GM10847 (cell line): ENCODE results near the gene SLC22A23.

Experiments
- POLR2A ChIP-seq: IDR thresholded peaks from 2 replicates; pipeline ENCODE4 v1.6.1; 2011; ENCODE audit not compliant: insufficient read length; ENCODE audit errors: extremely low read depth

The SLC22A23 gene

DNA sequence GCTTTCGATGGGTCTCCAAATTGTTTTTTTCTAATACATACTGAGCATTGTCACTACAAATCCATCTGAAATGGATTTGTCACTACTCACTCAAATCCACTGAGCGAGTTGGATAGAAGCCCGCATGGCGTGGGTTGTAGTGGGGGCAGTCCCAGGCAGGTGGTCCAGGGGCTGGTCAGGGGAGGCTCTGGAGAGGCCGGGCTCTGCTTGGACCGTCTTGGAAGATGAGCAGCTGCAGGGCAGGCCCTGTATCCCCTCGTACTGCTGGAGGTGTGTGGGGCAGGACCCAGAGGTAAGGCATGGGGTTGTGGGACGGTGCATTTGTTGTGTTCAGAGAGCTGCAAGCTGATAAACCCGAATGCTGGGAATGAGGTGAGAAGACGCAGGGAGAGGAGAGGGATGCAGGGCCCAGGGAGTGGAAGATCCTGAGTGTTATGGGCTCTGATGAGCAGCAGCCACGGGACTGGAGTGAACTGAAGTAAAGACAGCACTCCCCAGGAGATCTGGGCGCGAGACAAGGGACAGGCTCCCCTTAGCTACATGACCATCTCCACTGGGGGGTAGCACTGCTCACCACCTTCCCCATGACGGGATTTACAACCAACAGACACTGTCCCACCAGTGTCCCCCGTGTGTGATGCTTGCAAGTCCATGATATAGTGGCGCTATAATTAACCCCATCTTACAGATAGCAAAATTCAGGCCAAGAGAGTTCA is 152.2 kb downstream of the SLC22A23 start:
- TF ChIP-seq POLR2A = no peak

DNA sequence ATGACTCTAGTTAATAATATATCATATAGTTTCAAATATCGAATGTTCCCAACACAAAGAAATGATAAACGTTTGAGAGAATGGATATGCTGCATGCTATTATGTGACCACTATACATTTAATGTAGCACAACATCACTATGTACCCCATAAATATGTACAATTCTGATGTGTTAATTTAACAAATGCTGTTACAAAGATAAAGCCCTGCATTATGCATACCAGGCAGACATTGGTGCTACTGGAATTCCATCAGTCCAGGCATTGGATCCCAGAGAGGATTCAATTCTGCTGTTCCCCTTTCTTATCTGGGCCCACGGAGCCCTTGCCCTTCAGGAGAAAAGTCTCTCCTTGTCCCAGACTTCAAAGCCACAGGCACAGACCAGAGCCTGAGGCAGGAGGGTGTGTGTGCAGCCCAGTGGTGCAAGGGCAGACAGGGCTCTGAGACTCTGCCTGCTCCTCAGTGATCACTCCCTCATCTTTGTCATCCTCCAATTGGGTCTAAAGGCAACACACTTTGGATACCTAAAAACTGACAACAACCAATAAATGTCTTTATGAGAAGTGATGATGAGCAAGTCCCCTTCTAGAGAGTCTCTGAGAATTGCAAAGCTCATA is 152.9 kb downstream of the SLC22A23 start:
- TF ChIP-seq POLR2A = no peak

- TF ChIP-seq POLR2A = no peak
These were observed 155.3 kb downstream of the SLC22A23 start for GRCh38 chr6:3301506-3301905.

DNA sequence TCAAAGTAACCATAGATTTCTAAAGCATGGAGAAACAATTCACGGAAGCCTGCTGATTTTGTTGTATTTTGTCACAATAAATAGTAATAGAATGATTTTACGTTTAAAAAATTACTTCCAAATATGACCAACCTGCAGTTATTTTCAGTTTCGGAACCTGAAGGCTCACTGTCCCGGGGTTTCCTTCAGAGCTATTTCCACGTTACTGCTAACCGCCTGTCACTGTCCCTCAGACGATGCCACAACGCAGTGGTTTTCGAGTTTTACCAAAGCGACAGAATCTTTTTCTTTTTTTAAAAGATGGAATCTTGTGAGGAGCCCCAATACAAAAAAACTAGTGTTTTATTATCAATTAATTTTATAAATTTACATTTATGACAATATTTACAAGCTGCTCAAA is 157.6 kb downstream of the SLC22A23 start:
- TF ChIP-seq POLR2A = no peak

DNA sequence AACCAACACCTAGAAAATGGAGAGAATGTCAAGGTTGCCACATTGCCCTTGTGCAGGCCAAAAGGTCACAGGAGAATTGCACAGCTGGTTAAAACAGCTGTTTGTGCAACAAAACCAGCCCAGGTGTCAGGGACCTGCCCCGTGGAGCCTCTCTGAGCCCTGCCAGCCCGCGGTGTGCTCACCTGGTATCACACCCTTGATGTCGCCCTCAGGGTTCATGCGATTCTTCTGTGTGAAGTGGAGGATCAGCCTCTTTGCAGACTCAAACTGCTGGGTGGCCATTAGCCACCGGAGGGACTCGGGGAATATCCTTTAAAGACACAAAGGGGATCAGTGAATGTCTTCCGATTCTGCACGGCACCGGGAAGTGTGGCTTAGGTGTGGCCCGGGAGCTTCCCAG is 158.9 kb downstream of the SLC22A23 start:
- no peak for TF ChIP-seq POLR2A

GRCh38 chr6:3297006-3297405 is 159.8 kb downstream of the SLC22A23 start:
- no peak for TF ChIP-seq POLR2A

DNA sequence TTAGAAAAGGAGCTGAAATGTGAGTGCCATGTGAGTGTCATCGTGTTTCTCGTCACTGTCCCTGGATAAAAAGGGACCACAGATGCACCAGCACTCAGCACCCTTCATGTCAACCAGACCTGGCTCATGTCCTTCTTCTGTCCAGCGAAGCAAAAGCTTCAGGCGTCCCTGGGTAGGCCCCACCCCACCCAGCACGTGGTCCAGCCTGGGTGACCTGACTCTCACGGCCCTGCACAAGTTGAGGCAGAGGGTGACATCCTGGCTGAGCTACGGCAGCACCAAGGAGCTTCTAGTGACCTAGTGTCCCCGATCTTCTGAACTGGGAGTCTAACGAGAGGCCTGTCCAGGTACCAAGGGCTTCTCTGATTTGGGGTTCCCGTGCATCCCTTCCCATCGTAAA is 160.3 kb downstream of the SLC22A23 start:
- no peak for TF ChIP-seq POLR2A

- TF ChIP-seq POLR2A = no peak
These were observed 160.8 kb downstream of the SLC22A23 start for GRCh38 chr6:3296078-3296477.

- no peak for TF ChIP-seq POLR2A
These were observed 161.7 kb downstream of the SLC22A23 start for GRCh38 chr6:3294921-3295871.

- TF ChIP-seq POLR2A = no peak
These were observed 162.5 kb downstream of the SLC22A23 start for GRCh38 chr6:3294396-3294795.

GRCh38 chr6:3293271-3294155 is 163.3 kb downstream of the SLC22A23 start:
- TF ChIP-seq POLR2A = no peak

GRCh38 chr6:3292431-3293197 is 164.2 kb downstream of the SLC22A23 start:
- TF ChIP-seq POLR2A = no peak

GRCh38 chr6:3291987-3292386 is 164.9 kb downstream of the SLC22A23 start:
- no peak for TF ChIP-seq POLR2A

DNA sequence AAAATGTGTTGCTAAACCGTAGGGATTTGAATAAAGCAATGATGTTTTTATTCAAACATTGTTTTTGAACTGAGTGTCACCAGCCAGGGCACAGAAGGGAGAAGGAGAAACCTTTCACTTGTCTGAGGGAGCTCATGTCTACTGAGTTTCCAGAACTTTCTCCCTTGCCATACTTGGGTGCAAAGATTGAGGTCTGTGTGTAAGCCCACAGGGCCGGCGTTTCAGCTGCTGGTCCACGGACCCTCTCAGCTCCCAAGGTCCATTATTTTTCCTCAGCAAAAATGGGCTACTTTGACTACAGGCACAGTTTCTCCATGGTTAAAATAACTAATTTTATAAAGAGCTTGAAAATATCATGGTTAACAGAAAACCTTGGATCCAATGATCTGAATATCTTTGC is 165.5 kb downstream of the SLC22A23 start:
- no peak for TF ChIP-seq POLR2A
